ENCODE data around the gene APEX2.

The APEX2 gene

GRCh38 chrX:55026143-55026542, 26.0 kb downstream of the APEX2 start:
- Histone ChIP-seq H3K36me3 (ENCODE audit: control insufficient read depth, insufficient read depth, low read length) (no peaks in the 10 kb centered on the region), H3K27me3 (replicated peaks; ENCODE audit: control insufficient read depth, insufficient read depth, low read length) (no peaks in the 10 kb centered on the region; the same call in 1 of the 2 replicates), H3K4me3 (replicated peaks; ENCODE audit: low read depth, low read length) (no peak overlapping the region)
- no peak for DNase-seq (ENCODE audit: extremely low read depth, insufficient read length)
- TF ChIP-seq CTCF (IDR thresholded peaks at IDR 0.05; ENCODE audit: insufficient read depth, low read length, poor library complexity, severe bottlenecking), result no peak

GRCh38 chrX:55026840-55027239, 26.7 kb downstream of the APEX2 start:
- DNase-seq (ENCODE audit: extremely low read depth, insufficient read length), result no peak
- H3K36me3 ChIP-seq (ENCODE audit: control insufficient read depth, insufficient read depth, low read length), result no peaks in the 10 kb centered on the region
- H3K27me3 ChIP-seq (replicated peaks; ENCODE audit: control insufficient read depth, insufficient read depth, low read length), result no peaks in the 10 kb centered on the region; the same call in 1 of the 2 replicates
- H3K4me3 ChIP-seq (replicated peaks; ENCODE audit: low read depth, low read length), result no peak overlapping the region
- no peak for TF ChIP-seq CTCF (IDR thresholded peaks at IDR 0.05; ENCODE audit: insufficient read depth, low read length, poor library complexity, severe bottlenecking)

GRCh38 chrX:55028040-55028439, 27.9 kb downstream of the APEX2 start:
- no peaks in the 10 kb centered on the region; the same call in 1 of the 2 replicates for H3K27me3 ChIP-seq (replicated peaks; ENCODE audit: control insufficient read depth, insufficient read depth, low read length)
- DNase-seq (ENCODE audit: extremely low read depth, insufficient read length), result no peak
- H3K4me3 ChIP-seq (replicated peaks; ENCODE audit: low read depth, low read length), result no peak overlapping the region
- no peak for TF ChIP-seq CTCF (IDR thresholded peaks at IDR 0.05; ENCODE audit: insufficient read depth, low read length, poor library complexity, severe bottlenecking)
- no peaks in the 10 kb centered on the region for H3K36me3 ChIP-seq (ENCODE audit: control insufficient read depth, insufficient read depth, low read length)

GRCh38 chrX:55028611-55029010, 28.4 kb downstream of the APEX2 start:
- TF ChIP-seq CTCF (IDR thresholded peaks at IDR 0.05; ENCODE audit: insufficient read depth, low read length, poor library complexity, severe bottlenecking), result no peak
- Histone ChIP-seq H3K36me3 (ENCODE audit: control insufficient read depth, insufficient read depth, low read length) (no peaks in the 10 kb centered on the region), H3K4me3 (replicated peaks; ENCODE audit: low read depth, low read length) (no peak overlapping the region), H3K27me3 (replicated peaks; ENCODE audit: control insufficient read depth, insufficient read depth, low read length) (no peaks in the 10 kb centered on the region; the same call in 1 of the 2 replicates)
- no peak for DNase-seq (ENCODE audit: extremely low read depth, insufficient read length)

GRCh38 chrX:55029291-55029690, 29.1 kb downstream of the APEX2 start:
- no peak overlapping the region for H3K4me3 ChIP-seq (replicated peaks; ENCODE audit: low read depth, low read length)
- no peaks in the 10 kb centered on the region for H3K36me3 ChIP-seq (ENCODE audit: control insufficient read depth, insufficient read depth, low read length)
- H3K27me3 ChIP-seq (replicated peaks; ENCODE audit: control insufficient read depth, insufficient read depth, low read length), result no peaks in the 10 kb centered on the region; the same call in 1 of the 2 replicates
- no peak for TF ChIP-seq CTCF (IDR thresholded peaks at IDR 0.05; ENCODE audit: insufficient read depth, low read length, poor library complexity, severe bottlenecking)
- no peak for DNase-seq (ENCODE audit: extremely low read depth, insufficient read length)
